Globus pallidus (tissue), 1 donor: ENCODE measurements around the gene CXXC4.

Source experiments
- DNase-seq: peaks from one replicate; pipeline ENCODE4 v3.0.0-alpha.2; 2015; ENCODE audit warnings: low spot score

CXXC4 gene

DNA sequence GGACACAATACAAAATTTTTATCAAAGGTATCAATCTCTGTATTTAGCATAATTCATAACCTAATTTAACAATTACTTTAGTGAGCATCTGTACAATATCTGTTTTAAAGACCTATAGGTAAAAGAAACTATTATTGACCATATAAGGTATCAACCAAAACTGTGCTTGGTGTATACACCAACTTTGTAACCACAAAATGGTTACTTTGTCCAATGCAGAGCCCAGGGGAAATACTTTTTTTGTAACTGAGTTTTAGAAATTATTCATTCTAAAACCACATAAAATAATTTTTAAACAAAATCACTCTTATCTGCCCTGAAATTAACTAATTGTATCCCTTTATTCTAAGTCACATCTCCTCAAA is 5.0 kb downstream of the CXXC4 start:
- DNase-seq, result no peak

DNA sequence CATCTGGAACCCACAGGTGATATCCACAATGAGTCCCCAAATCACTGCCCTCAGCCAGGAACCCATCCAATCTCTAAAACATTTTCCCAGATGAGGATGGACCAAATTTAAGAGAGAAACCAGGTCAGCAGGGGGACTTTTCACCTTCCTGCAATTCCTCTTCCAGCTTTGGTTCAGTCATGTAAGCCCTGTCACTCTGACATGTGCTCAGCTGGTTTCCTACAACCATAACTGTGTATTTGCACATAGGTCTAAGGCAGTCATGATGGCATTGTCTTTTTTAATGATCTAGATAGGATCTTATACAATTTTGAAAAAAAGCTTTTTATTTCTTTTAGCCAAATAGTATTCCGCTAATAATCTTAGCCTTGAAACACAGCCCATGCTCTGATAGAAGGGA is 6.5 kb downstream of the CXXC4 start:
- DNase-seq, result no peak

DNA sequence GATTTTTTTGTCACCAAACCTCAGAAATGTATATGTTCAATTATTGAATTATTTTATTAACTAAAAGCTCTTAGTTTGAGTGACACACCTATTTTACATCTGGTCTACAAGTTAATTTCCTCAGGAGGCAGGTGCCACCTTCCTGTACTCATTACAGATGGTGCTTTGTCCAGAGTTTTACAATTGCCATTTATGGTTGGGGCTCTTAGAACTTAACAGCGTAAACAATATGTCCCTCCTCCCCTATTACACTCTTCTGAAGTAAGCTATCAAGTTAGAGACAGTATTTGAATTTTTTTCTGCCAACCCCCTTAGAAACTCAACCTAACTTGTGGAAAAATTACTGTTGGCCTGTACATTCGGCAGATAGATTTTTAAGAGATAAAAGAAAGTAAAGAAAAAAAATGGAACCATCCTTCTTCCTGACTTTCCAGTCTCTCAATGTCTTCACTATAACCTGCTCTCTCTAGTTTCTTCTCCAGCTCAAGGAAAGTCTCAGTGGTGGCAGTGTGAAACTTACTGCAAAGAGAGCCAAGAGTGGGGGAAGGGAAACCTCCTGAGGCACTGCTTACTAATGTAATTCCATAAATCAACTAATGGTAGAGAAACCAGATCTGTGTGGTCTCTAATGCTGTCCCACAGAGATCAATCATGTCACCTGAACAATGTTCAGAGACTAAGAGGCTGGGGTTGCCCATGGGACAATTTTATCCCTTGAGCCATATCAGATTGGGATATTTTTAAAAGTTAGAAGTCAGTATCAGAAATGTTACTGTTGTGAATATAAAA is 7.8 kb downstream of the CXXC4 start:
- DNase-seq, result no peak

DNA sequence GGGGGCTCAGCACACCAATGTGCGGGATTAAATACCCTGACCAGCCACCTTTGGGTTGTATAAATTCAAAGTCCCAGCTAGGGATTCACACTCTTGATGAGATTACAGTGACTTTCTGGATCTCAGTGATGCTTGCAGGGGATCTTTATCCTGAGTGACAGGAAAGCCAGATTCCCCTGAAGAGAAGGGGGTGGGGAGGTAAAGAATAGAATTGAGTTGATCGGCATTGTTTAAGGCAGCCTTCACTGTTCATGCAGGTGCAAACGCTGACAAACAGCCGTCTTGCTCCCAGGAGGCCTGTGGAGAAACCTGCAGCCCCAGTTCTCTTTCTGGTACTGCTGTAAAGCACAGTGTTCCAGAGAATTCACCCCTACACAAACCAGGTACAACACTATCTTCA is 19.0 kb downstream of the CXXC4 start:
- DNase-seq, result no peak

DNA sequence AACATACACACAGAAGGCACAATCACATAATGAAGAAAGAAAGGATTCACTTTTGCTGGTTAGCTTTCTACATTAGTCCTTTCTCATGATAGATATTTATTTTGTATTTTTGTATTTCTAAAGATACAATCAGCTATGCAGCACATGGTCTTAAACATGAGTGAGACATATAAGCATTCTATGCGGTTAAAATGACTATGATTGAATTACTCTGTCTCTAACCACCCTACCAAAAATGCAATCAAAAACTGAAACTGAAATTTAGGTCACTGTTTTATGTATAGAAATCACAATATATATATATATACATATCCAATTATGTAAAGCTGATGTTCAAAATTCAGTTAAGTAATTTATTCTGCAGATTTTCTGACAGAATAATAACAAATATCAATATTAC is 21.9 kb downstream of the CXXC4 start:
- DNase-seq, result no peak

DNA sequence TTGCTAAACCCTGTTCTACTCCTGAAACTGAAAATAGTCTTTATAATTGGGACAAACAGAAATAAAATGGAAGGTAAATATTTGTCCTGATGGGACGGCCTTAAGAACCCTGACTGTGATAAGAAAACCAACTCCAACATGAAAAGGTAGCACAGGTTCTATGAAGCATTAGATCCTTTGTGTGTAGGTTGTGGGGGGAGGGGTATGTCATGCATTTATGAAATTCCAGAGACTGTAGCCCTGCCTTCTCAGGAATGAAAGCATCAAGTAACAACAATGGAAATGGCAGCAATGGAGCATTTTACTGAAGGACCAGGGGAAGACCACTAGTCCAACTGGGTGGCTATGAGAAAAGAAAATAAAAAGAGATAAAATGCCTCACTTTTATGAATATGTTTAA is 23.9 kb downstream of the CXXC4 start:
- no peak for DNase-seq

DNA sequence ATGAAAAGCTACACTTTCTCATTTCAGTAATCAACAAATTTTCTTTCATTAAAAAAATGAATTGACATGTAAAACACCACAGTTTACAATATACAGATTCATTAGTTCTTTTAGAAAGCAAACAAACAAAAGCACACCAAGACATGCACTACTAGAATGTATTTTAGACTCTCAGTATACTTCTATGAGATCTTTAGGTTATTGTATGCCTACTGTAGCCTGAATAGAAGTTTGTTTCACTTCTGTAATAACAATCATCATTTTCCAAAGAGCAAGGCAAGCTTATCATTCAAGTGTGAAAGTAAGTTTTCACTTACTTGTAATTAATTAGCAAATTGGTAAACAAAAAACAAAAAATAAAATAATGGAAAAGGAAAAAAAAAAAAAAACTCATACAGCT is 24.9 kb downstream of the CXXC4 start:
- no peak for DNase-seq

DNA sequence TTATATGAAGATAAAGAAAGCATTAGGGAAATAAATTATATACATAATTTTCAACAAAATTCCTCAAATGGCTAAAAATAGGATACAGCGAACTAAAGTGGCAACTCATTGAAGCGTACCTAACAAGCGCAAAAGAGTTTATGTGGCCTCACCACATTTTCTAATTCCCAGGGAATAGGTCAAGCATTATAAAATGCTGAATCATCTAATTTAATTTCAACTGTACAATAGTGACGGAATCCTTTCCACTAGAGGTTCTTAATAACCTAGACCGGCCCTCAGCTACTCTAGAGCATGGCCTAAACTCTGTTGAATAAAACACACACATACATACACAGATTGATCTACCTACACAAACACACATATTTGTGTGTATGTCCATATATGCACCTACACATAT is 29.1 kb downstream of the CXXC4 start:
- no peak for DNase-seq

DNA sequence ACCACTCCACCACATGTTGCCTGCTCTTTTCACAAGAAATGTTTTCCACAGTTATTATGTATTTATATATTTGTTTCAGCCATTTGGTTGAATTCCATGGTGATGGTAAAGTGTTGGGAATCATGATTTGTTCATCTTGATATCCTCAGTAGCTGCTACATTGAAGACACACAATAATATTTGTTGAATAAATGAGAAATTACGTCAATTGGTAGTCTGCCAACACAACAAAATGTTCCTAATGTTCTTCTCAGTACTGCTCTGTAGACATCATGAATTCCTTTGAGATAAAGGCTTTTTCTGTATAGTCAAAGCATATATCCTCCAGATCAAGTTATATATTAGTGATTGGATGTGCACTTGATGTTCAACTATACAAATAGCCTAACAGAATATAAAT is 29.5 kb downstream of the CXXC4 start:
- DNase-seq, result peak; percentile 55

DNA sequence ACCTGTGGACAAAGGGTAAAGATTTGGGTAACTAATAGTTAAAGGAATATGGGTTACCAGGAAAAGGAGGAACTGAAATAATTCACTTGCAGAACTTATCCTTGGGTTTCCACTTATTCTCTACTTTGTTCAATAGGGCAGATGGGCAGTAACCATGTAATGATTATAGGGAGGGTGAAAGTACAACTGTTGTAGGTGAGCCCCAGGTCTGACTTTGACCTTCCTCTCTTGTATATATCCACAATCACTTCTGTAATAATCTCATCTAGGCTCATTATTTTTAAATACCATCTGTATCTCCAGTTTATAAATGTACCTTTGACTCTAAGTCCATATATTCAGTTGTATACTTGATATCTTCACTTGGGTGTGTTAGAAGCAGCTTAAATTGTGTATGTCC is 32.1 kb downstream of the CXXC4 start:
- DNase-seq, result no peak

DNA sequence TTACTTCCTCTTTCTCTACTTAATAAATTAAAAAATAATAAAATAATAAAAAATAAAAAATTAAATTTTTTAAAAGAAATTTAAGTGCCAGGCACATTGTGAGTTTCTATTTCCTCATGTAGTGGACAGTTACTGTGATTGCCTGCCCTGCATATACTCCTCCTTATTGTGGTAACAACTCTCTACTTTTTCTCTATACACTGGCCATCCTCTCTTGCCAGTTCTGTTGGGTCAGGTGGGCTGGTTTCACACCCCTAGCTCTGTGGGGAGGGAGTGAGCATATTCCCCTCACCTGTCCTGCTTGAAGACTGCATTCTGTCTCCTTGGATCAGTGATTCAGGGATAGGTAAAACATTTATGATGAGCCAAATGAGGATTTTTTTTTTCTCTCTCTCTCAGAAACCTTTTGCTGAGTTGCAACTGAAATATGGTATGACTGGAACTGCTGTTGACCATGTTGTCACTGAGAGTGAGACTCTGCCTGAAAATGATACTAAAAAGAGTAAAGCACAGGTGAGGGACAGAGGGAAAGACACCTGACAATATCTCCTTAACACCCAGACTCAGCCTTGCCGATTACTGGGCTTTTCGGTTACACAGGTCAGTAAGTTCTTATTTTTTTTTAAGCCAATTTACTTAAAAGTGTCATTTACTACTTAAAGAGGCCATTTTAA is 37.2 kb downstream of the CXXC4 start:
- DNase-seq, result no peak

DNA sequence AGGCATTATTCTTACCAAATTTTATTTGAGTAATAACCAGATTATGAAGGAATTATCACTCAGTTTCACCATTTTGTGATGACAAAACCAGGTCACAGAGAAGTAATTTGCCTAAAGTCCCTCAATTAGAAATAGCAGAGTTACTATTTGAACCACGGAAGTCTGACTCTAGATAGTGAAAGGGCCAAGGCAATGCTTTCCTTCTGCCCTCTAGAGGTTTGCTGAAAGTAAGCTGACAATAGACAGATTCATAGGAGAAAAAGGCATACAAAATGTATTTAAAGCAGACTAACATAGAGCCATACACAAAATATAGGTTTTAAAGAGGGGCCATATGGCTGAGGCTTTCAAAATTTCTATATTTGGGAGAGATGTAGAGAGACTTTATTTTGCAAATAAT is 43.1 kb downstream of the CXXC4 start:
- DNase-seq, result peak; percentile 75

DNA sequence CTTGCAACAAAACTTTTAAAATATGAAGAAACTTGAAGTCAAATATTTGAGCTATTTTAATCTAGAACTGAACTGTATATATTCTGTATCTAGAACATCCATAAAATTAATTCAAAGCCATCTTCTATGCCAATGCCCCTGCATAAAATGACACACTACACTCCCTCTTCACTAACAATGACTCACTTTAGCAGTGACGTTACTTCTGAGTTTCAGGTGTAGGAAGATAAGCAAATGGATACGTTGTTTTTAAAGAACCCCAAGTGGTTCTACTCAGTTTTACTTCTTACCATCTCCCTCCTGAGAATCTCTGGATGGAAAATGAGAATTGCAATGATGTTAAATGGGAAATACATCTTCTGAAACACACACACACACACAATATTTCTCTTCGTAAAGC is 45.2 kb downstream of the CXXC4 start:
- DNase-seq, result no peak

DNA sequence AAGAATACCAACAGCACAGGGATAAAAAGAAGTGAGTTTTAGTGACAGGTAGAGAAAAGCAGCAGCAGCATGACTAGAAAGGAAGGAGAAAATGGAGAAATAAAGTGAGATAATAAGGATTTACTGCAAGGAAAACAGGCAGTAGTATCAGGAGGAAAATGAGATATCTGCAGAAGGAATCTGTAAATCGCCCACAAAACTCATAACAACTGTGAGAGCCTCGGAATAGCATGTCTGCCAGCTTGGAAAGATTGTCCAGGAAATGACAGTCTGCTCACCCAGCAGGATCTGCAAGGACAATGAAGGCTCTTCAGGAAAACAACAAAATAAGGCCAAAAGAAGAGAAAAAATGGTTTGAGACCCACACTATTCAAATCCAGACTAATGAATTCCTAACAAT is 47.4 kb downstream of the CXXC4 start:
- no peak for DNase-seq

DNA sequence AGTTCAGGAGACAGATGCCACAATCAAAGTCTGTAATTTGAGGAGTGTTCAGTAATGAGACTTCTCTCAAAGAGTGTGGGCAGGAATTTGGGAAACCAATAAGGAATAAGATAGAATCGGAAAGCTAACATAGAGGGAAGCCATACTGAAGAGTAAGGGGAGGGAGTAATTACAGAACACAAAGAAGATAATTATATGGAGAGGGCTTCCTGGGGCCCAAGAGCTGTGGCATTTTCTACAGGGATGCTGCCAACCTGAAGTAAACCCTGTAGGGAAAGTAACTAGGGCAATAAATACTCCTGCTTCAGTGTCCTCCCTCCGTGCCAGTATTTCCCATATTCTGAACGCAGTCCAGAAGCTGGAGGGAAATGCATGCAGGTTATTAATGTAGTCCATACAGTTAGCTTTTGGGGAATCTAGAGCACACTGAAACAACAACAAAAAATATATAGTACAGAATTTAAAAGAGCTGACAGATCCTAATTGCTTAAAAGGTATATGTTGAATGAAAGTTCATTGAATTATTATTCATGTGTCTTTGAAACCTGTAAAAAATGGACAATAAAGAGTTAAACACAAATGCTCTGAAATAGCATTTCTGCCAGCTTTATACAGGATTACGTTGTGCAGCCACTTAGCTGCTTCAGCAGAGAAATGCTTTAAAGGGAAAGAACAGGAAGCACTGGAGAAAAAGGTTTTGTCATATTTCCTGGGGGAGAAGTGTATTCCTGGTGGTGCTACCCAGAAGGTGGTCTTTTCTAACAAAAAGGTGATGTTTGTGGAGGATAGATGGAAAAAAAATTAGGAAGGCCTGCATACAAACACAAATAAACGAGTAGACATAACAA is 48.0 kb downstream of the CXXC4 start:
- no peak for DNase-seq

DNA sequence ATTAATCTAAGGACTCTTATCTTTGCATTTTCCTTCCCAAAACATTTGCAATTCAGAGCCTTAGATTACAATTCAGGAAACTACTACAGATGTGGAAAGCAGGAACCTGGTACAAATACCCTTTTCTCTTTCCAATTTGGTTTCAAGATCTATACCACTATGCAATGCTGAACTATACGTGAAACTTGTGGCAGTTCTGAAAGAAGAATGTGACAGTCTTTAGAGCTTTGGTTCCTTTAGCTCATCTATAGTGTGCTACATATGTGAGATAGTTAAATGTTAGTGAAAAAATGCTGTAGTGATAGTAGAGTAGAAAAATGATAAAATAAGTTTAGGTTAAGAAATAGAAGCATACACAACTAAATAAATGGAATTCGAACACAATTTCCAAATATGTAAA is 50.0 kb downstream of the CXXC4 start:
- DNase-seq, result no peak

DNA sequence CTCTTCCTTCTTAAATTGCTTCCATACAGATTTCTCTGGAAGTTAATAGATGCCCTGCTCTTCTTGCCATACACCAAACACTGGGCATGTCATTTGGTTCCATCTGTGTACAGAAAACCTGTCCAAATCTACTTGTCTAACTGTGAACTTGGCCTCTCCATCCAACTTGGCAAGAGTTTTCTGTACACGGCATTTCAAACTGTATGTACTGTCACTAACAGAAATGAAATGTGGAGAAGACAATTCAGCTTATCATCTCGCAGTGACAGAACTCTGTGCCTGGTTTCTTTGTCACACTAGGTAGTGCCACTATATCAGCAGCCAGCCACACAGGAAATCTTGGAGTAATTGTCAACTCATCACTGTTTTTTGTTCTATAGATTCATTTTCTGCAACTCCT is 58.2 kb downstream of the CXXC4 start:
- DNase-seq, result no peak

DNA sequence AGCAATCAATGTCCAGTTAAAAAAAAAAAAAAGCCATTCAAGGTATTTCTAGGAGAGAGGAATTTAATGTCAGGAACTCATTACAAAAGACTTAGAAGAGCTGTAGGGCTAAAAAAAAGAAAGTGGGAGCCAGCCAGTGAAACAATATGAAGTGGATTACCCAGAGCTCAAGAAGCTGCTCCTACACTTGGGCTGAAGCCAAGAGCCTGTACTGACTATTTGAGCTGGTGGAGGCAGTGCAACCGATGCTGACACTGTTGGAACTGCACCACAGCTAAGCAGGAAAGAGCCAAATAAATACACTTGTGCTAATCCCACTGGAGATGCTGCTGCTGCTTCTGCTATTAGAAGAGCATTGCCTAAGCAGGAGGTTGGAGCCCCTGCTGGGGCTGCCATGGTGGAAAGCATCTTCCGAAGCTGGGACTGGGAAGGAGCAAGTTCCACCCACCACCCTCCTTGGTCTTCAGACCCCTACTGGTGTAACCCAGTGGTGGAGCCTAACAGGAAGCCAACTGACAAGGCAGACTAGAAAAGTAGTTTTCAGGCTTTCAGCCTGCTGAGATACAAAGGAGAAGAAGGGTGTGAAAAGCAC is 65.4 kb downstream of the CXXC4 start:
- no peak for DNase-seq

DNA sequence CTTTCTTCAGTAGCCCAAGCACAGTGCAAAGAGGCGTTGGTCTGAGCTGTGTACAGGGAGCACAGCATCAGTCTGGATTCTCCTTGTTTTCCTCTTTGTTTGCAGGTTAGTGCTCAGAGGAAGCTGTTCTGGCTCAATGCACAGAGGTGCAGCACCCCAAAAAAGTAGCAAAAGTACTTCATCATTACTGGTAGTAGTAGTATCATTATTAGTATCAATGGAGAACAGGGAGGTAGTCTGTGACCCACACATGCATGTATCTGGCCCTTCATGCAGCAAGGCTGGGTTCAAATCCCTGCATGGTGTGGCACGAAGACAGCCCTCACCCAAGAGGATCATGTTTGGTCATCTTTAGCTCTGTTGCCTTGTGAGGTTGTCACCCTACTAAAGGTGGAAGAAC is 68.7 kb downstream of the CXXC4 start:
- no peak for DNase-seq

DNA sequence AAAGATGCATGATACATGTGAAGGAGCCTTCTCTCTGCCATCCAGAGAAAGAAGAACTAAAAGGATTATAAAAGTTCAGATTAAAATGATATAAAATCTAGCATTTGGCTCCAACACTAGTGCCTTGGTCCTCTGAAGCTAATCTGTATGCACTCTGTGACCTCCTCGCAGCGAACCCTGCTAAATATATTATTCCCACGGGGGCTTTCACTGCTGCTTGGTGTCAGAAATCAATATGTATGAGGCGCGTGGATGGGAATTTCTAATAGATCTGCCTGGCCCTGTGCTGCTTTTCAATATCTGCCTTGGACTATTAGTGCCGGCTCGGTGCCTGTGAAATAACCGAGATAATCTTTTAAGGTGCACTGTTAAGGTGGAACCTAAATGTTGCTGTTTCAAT is 69.7 kb downstream of the CXXC4 start:
- DNase-seq, result peak; percentile 55

DNA sequence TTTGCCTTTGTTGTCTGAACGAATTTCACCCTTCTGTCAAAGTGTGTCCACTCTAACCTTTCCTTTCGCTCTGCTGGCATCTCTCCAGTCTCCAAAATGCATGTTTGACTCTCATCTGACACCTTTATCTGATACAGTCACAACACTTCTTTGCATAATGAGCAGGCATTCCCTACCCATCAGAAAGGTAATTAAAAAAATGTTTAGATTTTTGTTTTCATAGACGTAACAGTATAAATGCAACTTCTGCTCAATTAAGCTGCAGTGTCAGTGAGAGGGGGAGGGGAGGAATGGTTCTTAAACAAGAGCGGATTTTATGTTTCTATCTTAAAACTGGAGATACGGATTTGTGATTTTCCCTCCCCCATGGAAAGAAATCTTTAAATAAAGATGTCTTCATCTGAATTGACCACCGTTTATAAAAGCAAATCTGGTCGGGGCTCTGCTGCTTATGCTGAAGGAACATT is 70.2 kb downstream of the CXXC4 start:
- DNase-seq, result peak; percentile 60

DNA sequence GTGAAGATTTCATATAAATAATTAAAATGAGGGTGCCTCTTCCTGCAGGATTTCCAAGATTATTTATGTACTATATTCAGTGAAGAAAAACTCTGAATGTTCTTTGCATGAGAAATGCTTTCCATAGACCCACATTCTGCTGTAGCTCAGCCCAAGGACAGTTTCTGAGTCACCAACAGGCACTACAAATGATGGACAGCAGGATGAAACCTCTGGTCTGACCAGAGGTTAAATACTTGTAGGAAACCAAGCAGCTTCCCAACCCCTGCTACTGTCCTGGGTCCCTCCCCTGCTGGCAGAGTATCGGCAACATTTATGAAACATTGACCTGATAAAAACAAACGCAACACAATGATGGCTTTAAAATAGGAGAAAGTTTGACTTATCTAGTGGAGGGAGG is 73.1 kb downstream of the CXXC4 start:
- peak; percentile 20 for DNase-seq

DNA sequence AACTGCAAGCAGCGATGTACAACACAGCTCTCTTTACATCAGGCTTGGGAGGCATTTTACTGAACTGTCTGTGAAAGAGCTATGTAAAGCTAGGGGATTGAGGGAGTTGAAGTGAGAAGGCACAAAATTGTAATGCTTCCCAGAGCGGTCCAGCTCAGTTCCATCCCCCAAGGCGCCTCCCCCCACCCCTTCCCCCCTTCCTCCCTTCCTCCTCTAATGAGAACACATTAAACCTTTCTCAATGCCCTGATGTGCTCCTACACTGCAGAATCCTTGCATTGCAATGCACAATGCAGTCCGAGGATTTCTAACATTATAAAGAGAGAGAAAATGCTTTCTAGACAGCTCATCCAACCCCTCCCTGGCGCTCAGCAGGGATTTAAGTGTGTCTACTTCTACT is 73.9 kb downstream of the CXXC4 start:
- DNase-seq, result peak; percentile 31
